HEK293 (cell line): ENCODE data around the gene ZNF629.

Experiments used
- GLIS2 ChIP-seq: fragments of 450-650 bp; formaldehyde crosslinking; IDR thresholded peaks from 2 replicates; pipeline ENCODE4 v1.5.1; 2016; ENCODE audit warnings: missing biosample characterization, missing genetic modification characterization
- IKZF3 ChIP-seq: fragments of 450-650 bp; IDR thresholded peaks from 2 replicates; pipeline ENCODE4 v1.5.0; 2018; ENCODE audit warnings: missing biosample characterization, mild to moderate bottlenecking, missing genetic modification characterization, moderate library complexity
- INSM2 ChIP-seq: fragments of 450-650 bp; formaldehyde crosslinking; IDR thresholded peaks from 2 replicates; pipeline ENCODE4 v1.5.1; 2016; ENCODE audit warnings: missing biosample characterization, missing genetic modification characterization
- KLF1 ChIP-seq: fragments of 450-650 bp; formaldehyde crosslinking; IDR thresholded peaks from 2 replicates; pipeline ENCODE4 v1.5.1; 2016; ENCODE audit warnings: missing biosample characterization, missing genetic modification characterization
- MEIS1 ChIP-seq: sonication (generic); formaldehyde crosslinking; IDR thresholded peaks from 2 replicates; pipeline ENCODE4 v1.8.1; 2022; ENCODE audit warnings: missing genetic modification reagents, mild to moderate bottlenecking, borderline replicate concordance
- PRDM1 ChIP-seq: fragments of 450-650 bp; formaldehyde crosslinking; IDR thresholded peaks from 2 replicates; pipeline ENCODE4; 2016; ENCODE audit warnings: missing biosample characterization, missing genetic modification characterization
- PRDM10 ChIP-seq: fragments of 450-650 bp; formaldehyde crosslinking; IDR thresholded peaks from 2 replicates; pipeline ENCODE4 v1.5.1; 2016; ENCODE audit warnings: missing biosample characterization, missing genetic modification characterization
- REST ChIP-seq: fragments of 450-650 bp; formaldehyde crosslinking; IDR thresholded peaks from 2 replicates; pipeline ENCODE4 v1.5.1; 2016; ENCODE audit warnings: missing biosample characterization, missing genetic modification characterization
- SP3 ChIP-seq: fragments of 450-650 bp; formaldehyde crosslinking; IDR thresholded peaks from 2 replicates; pipeline ENCODE4 v1.5.1; 2016; ENCODE audit warnings: missing biosample characterization, missing genetic modification characterization
- TSHZ1 ChIP-seq: fragments of 450-650 bp; formaldehyde crosslinking; IDR thresholded peaks from 2 replicates; pipeline ENCODE4 v1.5.1; 2016; ENCODE audit warnings: missing biosample characterization, missing genetic modification characterization, borderline replicate concordance
- WT1 ChIP-seq: fragments of 450-650 bp; formaldehyde crosslinking; IDR thresholded peaks from 2 replicates; pipeline ENCODE4 v1.5.1; 2016; ENCODE audit warnings: missing biosample characterization, missing genetic modification characterization
- ZNF132 ChIP-seq: fragments of 450-650 bp; formaldehyde crosslinking; IDR thresholded peaks from 2 replicates; pipeline ENCODE4 v1.5.1; 2017; ENCODE audit warnings: missing biosample characterization, missing genetic modification characterization, borderline replicate concordance
- ZNF184 ChIP-seq: fragments of 450-650 bp; IDR thresholded peaks from 2 replicates; pipeline ENCODE4 v1.5.1; 2018; ENCODE audit warnings: missing biosample characterization, mild to moderate bottlenecking, missing genetic modification characterization
- ZNF391 ChIP-seq: fragments of 450-650 bp; formaldehyde crosslinking; IDR thresholded peaks from 2 replicates; pipeline ENCODE4 v1.5.1; 2016; ENCODE audit warnings: low read depth, missing biosample characterization, missing genetic modification characterization, borderline replicate concordance
- ZNF449 ChIP-seq: fragments of 450-650 bp; formaldehyde crosslinking; IDR thresholded peaks from 2 replicates; pipeline ENCODE4 v1.5.1; 2017; ENCODE audit warnings: missing biosample characterization, mild to moderate bottlenecking, missing genetic modification characterization, moderate library complexity
- ZNF610 ChIP-seq: fragments of 450-650 bp; formaldehyde crosslinking; IDR thresholded peaks from 2 replicates; pipeline ENCODE4 v1.5.1; 2016; ENCODE audit warnings: missing biosample characterization, missing genetic modification characterization, borderline replicate concordance
- ZNF639 ChIP-seq: fragments of 450-650 bp; formaldehyde crosslinking; IDR thresholded peaks from 2 replicates; pipeline ENCODE4 v1.5.1; 2016; ENCODE audit warnings: missing biosample characterization, missing genetic modification characterization
- ZNF645 ChIP-seq: fragments of 450-650 bp; formaldehyde crosslinking; IDR thresholded peaks from 2 replicates; pipeline ENCODE4; 2016; ENCODE audit warnings: missing biosample characterization, missing genetic modification characterization
- ZNF658 ChIP-seq: fragments of 450-650 bp; formaldehyde crosslinking; IDR thresholded peaks from 2 replicates; pipeline ENCODE4; 2016; ENCODE audit warnings: missing biosample characterization, missing genetic modification characterization
- ZNF664 ChIP-seq: fragments of 450-650 bp; formaldehyde crosslinking; IDR thresholded peaks from 2 replicates; pipeline ENCODE4 v1.5.1; 2016; ENCODE audit warnings: missing biosample characterization, missing genetic modification characterization
- ZNF785 ChIP-seq: fragments of 450-650 bp; formaldehyde crosslinking; IDR thresholded peaks from 2 replicates; pipeline ENCODE4 v1.5.1; 2016; ENCODE audit warnings: missing biosample characterization, missing genetic modification characterization

ZNF629 gene

GRCh38 chr16:30740364-30741251, 46.4 kb downstream of the ZNF629 start (continued):
- no peak for TF ChIP-seq ZNF645
- peak; percentile 93 for TF ChIP-seq KLF1
- no peak for TF ChIP-seq MEIS1 (CRISPR knock-in tag)
- peak; percentile 89 for TF ChIP-seq PRDM10 (tag by site-specific recombination)
- TF ChIP-seq SP3 (tag by site-specific recombination) = peak; percentile 47
- no peak for TF ChIP-seq REST (tag by site-specific recombination)
- peak; percentile 21; the same call in 1 of the 2 replicates for TF ChIP-seq INSM2 (tag by site-specific recombination)
- no peak for TF ChIP-seq ZNF664 (tag by site-specific recombination)
- peak; percentile 38; the same call in 1 of the 2 replicates for TF ChIP-seq WT1 (tag by site-specific recombination)
- peak; percentile 50; the same call in 1 of the 2 replicates for TF ChIP-seq GLIS2
- TF ChIP-seq IKZF3 = peak; percentile 58; the same call in 1 of the 2 replicates
- TF ChIP-seq ZNF391 (tag by site-specific recombination) = no peak
- no peak for TF ChIP-seq ZNF610 (tag by site-specific recombination)
- peak; percentile 12; the same call in 1 of the 2 replicates for TF ChIP-seq ZNF639 (tag by site-specific recombination)
- TF ChIP-seq ZNF132 (tag by site-specific recombination) = no peak
- TF ChIP-seq TSHZ1 (tag by site-specific recombination) = no peak
- TF ChIP-seq ZNF785 (tag by site-specific recombination) = no peak
- no peak for TF ChIP-seq ZNF658 (tag by site-specific recombination)
- peak; percentile 95 for TF ChIP-seq PRDM1 (tag by site-specific recombination)
- no peak for TF ChIP-seq ZNF184 (tag by site-specific recombination)
- 0 out of 2 replicates have a peak, but pooled peaks have one; percentile 33 for TF ChIP-seq ZNF449 (tag by site-specific recombination)
